ENCODE measurements around the gene OTP.

OTP gene

DNA sequence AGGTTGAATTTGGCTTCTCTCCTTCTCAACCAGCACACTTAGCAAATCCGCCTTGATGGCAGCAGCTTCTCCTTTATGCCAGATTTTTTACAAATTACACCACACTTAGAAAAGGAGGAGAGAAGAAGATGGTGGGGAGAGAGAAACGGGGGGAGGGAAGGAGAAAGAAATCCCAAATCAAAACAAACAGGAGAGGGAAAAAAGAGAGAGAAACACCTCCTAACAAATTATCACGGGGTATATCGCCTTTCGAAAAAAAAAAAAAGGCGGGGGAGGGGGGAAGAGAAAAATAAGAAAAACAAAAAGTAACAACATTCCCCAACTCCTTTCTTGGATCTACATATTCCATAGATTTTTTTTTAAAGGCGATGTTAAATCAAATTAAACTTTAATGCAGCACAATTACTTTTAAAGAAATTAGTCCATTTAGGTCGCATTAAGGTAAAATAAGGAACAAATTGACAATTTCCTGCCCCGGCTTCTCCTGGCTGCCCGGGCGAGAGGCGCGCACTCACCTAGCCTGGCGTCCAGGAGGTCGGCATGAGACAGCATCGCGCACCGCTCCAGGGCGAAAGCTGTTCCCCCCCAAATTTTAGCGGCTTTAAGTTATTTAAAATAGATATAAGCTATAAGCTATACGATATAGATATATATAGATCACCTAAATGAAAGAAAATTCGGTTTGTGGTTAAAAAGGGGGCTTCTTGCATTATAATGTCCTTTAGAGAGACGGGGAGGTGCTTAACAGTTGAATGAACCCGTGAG lies at the start of gene OTP:
Gene OTP (minus strand): TSS at position 716 of the 765 bp plus-strand sequence. CDS start 164 bp downstream, at position 552.
- DNase-seq = no peak

DNA sequence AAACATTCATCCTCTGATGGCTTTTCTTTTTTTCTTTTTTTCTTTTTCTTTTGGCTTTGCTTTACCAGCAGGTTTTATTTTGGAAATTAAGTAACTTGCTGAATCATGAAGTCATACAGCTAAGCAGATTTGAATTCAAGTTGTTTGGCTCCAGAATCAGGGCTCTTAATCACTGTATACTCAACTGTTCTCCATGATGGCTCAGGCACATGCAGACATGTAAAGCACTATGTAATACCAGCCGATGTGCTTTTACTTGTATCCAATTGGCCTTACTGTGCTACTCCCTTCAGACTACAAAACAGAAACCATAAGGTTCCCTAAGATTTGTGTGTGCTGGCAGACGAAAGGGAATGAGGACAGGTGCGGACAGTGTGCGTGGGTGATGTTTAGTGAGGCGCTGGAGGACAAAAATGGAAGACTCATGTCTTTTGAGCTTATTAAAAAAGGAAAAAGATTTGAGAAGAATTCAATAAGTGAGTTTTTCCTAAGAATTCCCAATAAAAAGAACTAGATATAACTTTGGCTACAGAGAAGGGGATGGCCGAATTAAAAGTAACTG lies 44.7 kb upstream of the OTP start:
- no peak for DNase-seq

DNA sequence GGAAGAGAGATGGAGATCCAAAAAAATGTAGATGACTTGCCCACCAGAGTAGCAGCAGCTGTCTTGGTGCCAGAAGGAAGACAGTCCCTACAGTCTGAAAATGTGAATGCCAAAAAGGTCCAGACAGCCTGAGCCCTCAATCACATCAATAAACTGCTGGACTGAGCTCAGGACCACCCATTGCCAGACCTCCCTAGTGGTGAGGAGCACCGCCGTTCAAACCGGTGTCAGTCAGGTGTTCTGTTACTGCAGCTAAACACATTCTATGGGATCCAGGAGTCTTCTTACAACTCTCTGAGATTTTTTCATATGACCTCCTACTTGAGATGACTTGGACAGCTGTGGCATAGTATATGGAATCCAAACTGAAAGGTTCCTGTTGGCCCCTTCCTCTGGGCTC lies 32.0 kb upstream of the OTP start:
- DNase-seq = no peak

DNA sequence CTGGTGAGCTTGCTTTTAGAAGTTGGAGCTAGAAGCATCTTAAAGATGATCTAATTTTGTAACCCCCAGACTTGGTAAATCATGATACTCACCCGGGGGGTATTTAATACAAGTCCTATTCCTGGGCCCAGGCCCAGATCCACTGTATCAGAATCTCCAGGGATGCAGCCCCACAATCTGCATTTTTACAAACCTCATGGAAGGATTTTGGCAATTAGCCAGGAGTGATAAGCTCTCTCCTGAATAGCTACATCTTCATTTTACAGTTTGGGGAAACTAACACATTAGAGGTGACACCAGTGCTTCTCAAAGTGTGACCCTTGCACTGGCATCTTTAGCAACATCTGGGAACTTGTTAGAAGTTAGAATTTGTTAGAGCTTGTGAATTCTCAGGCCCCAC lies 31.2 kb upstream of the OTP start:
- no peak for DNase-seq

GRCh38 chr5:77663090-77663863 lies 24.8 kb upstream of the OTP start:
- no peak for DNase-seq

DNA sequence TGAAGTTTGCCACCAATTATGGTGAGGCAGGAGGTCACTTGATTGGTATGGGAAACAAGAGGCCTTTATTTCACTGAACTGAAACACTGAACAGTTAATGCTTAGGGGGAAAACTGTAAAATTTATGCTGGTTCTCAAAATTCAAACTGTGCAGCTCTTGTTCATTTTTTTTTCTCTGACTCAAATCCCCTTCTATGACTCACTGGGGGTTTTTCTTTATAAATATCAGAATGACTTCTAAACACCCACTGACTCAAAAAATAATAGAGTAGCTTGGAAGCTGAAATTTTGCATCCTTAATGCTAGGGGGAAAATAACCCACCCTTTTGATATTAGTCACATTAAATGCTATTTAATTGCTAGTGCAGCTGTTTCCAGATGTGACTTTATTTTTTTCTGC lies 24.1 kb upstream of the OTP start:
- DNase-seq = no peak

DNA sequence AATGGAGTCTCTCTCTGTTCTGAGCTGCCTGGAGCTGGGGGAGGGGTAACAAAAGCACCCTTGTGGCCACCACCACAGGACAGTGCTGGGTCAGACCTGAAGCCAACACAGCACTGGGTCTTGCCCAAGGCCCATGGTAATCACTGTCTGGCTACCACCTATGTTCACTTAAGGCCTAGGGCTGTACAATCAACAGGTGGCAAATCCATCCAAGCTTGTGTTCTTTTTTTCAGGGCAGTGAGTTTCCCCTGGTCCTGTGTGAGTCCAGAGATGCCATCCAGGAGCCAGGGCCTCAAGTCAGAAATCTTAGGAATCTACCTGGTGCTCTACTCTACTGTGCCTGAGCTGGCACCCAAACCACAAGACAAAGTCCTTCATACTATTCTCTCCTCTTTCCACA lies 20.1 kb upstream of the OTP start:
- no peak for DNase-seq

DNA sequence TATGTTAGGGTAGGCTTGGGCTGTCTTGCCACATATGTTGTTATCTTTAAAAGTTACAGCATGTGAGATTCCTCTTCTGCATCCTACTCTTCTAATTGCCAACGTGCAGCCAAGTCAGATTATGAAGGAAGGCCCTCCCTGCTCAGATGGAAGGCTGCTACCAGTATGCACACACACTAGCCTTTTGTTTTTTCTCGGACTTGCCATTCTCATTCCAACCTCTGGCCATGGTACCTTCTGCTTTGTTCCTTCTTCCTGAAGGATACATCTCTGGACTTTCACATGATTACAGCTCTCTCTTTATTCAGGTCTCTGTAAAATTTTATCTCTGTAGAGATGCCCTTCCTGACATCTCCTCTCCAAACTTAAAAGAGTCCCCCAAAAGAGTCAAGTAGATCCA lies 12.8 kb upstream of the OTP start:
- DNase-seq = no peak

DNA sequence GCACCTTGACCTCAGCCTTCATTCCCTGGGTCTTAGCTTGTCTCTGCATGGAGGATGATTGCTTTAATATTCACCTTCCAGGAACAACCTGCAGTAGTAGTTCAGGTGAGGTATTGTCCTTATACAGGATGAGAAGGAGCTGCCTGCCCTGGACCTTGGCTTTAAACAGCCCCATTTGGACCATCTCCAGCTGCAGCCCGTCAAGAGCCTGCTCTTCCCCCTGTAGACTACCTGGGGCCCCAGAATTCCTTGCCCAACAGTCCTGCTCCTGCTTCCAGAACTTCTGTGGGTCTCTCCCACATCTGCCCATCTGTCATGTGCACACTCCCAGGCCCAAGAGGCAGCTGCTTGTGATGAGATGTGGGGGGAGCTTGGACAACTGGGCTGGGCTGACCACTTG lies 12.2 kb upstream of the OTP start:
- no peak for DNase-seq

- DNase-seq = no peak
These were observed 11.3 kb upstream of the OTP start for GRCh38 chr5:77649776-77650175.

GRCh38 chr5:77645995-77646639 lies 7.6 kb upstream of the OTP start:
- DNase-seq = no peak

DNA sequence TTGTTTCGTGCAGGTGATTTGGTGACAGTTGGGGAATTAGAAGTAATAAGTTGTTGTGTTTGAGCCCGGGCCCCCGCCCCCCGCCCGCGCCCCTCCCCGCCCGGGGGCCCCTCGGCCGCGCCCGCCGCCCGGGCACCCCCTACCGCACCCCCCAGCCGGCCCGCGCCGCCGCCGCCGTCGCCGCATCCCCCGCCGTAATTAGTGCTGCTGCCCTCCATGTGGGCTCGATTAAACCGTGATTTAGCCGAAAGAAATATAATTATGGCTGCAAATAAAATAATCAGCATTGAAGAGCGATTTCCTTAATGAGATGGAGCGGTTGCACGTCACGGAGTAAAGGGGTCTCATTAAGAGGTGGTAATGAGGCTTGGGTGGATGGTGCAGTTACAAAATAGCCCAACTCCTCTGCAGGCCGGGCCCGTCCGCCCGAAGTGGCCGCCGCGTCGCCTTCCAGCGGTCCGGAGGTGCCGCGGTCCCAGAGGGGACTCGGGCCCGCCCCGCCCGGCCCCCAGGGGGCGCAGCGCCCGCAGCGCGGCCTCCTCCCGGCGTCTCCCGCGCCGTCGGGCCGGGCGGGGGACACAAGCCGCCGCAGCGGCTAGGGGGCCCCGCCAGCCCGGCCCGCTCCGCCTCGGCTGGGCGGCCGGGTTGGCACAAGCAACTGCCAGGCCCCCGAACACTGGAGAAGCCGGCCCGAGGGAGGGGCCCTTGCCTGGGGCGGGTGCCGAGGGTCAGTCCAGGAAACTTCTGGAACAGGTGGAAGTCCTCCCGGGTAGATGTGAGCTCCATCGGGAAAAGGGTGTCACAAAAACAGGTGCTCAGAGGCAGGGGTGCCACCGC lies 6.9 kb upstream of the OTP start:
- DNase-seq = no peak

DNA sequence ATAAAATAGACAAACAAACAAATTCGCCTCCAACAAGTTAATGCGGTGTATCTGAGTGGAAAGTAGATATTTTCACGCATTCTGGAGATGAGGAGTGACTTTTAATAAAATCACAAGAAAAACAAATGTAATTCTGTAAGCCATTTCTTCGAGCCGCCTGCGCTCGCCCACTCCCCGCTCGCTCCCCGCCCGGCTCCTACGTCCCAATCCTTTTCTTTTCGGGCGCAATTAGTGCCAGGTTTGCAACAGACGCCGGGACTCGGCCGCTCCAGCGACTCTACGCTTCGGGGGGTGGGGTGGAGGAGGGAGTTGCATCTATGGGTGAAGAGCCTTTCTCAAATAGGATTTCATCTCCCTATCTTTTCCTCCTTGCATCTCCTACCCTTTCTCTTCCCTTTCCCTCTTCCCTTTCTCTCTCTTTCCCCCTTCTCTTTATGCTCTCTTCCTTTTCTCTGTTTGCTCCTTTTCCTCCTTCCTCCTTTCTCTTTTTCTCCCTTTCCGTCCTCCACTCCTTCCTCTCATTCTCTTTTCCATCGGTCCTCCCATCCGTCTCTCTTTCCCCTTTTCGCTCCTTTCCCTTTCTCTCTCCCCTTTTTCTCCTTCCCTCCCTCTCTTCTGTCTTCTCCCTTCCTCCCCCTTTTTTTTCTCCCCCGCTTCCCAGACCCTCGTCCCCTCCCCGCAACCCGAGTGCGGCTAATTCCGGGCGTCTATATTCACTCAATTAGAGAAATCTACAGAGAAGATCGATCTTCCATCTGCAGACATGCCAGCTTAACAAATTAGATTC lies 6.1 kb upstream of the OTP start:
- DNase-seq = no peak

DNA sequence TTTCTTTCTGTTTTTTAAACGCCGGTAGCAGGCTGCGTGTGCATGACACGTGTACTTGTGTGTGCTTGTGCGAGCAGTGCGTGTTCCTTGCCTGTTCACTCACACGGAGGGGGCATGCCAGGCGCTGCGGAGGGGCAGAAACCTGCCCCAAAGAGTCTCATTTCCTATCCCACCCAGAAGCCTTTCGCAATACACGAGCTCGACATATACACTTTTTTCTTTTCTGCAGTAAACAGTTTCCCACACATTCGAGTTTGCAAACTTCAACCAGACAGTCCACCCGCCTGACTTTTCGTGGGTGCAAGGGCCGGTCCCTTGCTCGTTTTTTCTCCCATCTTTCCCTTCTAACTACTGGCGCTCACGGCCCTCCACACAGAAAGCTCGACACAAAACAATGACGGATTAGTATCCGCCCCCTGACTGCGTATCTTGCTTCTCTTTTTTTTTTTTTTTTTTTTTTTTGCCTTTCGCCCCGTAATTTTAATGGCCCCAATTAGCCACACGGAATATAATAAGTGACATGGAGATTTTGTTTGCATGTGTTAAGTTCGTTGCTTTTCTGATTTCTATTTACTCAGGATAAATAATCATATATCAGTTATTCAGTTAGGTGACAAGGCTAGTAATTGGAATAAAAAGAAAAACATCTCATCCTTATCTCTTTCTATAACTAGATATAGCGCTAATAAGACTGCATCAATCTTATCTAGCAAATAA lies 5.3 kb upstream of the OTP start:
- no peak for DNase-seq

GRCh38 chr5:77642738-77643653 lies 4.5 kb upstream of the OTP start:
- DNase-seq = no peak

GRCh38 chr5:77641963-77642737 lies 3.6 kb upstream of the OTP start:
- DNase-seq = no peak

DNA sequence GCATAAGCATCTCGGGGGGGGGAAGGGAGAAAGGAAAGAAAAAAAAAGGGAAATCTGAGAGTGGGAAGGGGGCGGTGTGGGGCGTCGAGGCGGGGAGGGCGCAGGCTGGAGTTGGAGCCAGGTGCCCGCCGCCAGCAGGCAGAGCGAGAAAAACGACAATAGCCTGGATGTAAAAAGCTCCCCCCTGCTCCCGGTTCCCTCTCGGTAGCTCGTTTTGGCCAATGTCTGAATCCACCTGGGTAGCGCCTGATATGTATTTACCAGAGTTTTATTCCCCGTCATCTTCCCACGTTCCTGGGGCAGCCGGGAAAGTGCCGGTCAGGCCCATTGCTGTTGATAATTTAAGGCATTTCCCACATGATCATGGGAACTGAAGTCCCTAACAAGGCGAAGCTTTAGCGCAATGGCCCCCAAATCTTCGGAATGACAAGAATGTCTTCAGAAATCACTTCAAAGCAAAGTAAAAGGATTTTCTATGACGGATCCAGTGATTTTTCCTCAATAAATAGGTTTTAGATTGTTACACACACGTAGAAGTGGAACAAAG lies 3.0 kb upstream of the OTP start:
- no peak for DNase-seq

- no peak for DNase-seq
These were observed 2.3 kb upstream of the OTP start for GRCh38 chr5:77640589-77641396.

Measured in cerebellar nuclear complex (tissue), 1 donor.